ENCODE results near the gene CAMTA1.

CAMTA1 gene

DNA sequence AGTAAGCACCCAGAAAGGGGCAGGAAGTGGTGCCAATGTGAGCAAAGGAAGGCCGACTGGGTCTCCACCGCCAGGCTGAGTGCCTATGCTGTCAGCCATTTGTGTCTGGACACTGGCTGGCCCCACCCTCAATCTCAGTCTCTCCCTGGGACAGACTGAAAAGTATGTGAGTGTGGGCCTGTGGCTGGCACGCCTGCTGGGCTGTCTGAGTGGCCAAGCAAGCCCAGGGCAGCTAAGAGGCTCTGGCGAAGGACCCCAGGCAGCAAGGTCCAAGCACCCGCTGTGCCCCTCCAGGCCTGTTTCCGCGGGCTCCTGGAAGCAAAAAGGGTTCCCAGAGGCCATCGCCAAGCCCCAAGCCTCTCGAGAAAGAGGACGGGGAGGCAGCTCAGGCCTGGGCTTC lies 892.6 kb downstream of the CAMTA1 start:
- TF ChIP-seq, protein P1, sequence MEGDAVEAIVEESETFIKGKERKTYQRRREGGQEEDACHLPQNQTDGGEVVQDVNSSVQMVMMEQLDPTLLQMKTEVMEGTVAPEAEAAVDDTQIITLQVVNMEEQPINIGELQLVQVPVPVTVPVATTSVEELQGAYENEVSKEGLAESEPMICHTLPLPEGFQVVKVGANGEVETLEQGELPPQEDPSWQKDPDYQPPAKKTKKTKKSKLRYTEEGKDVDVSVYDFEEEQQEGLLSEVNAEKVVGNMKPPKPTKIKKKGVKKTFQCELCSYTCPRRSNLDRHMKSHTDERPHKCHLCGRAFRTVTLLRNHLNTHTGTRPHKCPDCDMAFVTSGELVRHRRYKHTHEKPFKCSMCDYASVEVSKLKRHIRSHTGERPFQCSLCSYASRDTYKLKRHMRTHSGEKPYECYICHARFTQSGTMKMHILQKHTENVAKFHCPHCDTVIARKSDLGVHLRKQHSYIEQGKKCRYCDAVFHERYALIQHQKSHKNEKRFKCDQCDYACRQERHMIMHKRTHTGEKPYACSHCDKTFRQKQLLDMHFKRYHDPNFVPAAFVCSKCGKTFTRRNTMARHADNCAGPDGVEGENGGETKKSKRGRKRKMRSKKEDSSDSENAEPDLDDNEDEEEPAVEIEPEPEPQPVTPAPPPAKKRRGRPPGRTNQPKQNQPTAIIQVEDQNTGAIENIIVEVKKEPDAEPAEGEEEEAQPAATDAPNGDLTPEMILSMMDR (IDR thresholded peaks at IDR 0.05; ENCODE audit: control insufficient read depth, extremely low read depth, insufficient read depth): no peak
- no peak overlapping the region for H3K4me3 ChIP-seq (ENCODE audit: low read depth, low read length)
- DNase-seq (ENCODE audit: low read depth): no peak

DNA sequence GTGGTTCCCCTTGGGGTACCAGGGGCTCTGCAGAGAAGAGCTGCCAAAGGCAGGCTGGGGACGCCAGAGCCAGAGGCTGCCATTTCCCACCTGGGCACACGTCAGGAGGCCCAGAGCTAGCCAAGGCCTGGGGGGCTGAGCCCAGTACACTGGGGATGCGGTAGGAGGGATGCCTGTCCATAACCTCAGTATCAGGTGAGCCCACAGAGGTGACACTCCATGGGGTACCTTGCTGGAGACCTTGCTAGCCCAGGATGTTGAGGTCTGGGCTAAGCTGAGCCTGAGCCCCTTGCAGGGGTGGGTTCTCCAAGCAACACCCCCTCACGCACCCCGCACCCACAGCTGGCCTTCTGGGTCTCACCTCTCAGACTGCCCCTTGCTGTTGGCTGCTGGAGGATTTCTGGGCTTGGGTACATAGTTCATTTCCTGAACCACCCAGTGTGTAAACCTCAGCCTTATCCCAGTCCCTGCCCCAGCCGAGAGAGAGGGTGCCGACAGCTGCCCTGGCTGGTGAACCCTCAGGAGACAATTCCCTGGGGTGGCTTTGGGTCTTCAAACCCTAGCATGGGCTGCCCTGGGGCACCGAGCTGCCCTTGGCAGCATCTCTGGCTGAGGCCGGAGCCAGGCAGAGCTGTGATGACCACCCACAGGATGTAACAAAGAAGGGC lies 893.4 kb downstream of the CAMTA1 start:
- TF ChIP-seq, protein P1 (IDR thresholded peaks at IDR 0.05; ENCODE audit: control insufficient read depth, extremely low read depth, insufficient read depth): no peak
- DNase-seq (ENCODE audit: low read depth): no peak
- H3K4me3 ChIP-seq (ENCODE audit: low read depth, low read length): no peak overlapping the region

DNA sequence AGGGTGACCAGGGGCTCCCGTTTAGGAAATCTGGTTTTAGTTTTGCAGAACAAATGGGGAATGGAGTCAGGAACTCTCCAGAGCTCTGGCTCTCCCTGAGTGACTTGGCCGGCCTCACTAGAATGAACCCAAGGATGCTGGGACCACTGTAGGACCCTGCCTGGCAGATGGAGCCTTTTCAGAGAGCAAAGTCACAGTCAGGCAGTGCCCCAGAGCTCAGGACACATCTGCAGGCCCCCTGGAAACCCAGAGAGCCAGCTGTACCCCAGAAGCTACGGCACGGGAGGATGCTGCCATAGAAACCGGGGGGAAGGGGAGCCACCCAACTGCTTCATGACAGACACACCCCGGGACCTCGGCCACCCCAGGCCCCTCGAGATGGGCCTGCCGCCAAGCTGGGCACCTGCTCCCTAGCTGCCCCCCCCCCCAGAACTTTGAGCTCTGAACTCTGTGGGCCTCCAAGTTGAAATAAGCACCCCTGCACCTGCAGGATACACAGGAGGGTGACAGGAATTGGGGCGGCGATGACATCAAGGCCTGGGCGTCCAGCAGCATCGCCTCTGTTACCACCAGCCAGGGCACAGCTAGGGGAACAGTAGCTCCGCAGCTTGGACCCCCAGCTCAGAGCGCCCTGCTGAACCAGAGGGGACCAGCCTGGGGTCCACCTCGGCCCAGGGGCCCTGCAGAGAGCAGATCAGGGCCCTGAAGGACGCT lies 894.1 kb downstream of the CAMTA1 start:
- H3K4me3 ChIP-seq (ENCODE audit: low read depth, low read length): no peak overlapping the region; the same call in 1 of the 2 replicates
- TF ChIP-seq, protein P1 (IDR thresholded peaks at IDR 0.05; ENCODE audit: control insufficient read depth, extremely low read depth, insufficient read depth): no peak
- no peak for DNase-seq (ENCODE audit: low read depth)

DNA sequence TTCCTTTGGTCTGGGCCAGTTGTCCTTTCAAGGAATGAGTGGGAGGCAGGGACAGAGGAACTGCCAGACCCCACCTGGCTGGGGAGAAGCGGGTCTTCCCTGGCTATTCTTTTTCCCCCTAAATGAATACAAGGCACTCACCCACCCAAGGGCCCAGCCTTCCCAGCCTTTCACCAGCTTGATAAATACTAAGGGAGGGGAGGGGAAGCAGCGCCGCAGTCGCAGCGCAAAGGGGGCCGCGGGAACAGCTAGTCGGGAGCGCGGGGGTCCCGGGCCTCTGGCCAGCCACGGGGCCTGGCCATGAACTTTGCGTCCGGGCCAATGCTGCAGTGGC lies 894.6 kb downstream of the CAMTA1 start:
- H3K4me3 ChIP-seq (ENCODE audit: low read depth, low read length): peak overlapping the region; percentile 56
- TF ChIP-seq, protein P1 (IDR thresholded peaks at IDR 0.05; ENCODE audit: control insufficient read depth, extremely low read depth, insufficient read depth): no peak
- no peak for DNase-seq (ENCODE audit: low read depth)

DNA sequence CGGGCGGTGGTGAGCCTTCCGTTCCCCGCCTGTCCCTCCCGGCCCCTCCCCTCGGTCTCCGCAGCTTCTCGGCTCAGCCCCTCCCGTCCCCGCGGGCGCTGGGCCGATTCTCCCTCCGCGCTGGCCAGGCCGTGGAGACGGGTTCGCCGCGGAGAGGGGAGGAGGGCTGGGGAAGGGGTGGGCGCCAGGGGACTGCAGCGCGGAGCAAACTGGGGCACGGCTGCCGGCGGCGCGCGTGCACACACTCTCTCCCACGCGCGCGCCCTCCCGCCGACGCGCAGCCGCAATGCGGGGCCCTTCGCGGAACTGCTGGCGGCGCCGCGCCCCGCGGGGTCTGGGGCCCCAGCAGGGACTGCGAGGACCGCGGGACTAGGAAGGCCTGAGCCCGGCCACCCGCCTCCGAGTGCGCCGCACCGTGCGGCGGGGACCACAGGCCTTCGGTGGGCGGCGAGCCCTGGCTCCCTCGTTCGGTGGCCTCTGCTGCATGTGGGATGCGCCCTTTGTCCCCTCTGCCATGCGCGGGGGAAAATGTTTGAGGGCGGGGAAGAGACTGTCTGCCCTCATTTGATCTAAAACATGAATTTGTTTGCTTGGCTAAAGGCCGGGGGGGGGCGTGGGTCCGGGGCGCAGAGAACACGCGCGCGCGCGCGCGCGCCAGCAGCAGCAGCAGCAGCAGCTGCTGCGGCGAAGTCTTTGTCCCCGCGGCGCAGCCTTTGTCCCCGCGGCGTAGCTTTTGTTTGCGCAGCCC lies 895.1 kb downstream of the CAMTA1 start:
- DNase-seq (ENCODE audit: low read depth): no peak
- peak overlapping the region; percentile 56 for H3K4me3 ChIP-seq (ENCODE audit: low read depth, low read length)
- TF ChIP-seq, protein P1 (IDR thresholded peaks at IDR 0.05; ENCODE audit: control insufficient read depth, extremely low read depth, insufficient read depth): no peak

DNA sequence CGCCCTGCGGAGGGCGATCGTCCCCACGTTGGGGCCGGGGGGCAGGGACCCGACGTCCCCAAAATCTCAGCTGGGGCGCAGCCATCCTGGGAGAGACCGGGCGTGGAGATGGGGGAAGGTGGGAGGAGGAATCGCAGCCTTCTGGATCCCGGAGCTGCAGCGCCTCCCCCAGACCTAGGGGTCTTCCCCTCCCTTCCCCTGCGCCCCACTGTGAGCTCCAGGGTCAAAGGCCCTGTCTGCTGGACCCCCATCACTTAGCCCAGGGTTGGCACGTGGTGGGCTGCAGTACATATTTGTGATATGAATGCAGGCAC lies 895.7 kb downstream of the CAMTA1 start:
- H3K4me3 ChIP-seq (ENCODE audit: low read depth, low read length): peak overlapping the region; percentile 56

More for the DNA sequence above, 895.7 kb downstream of the CAMTA1 start:
- no peak for DNase-seq (ENCODE audit: low read depth)
- TF ChIP-seq, protein P1 (IDR thresholded peaks at IDR 0.05; ENCODE audit: control insufficient read depth, extremely low read depth, insufficient read depth): no peak
